Measurements from ENCODE around the gene LDLRAD4. TPM values are rescaled to one million over a fixed set of nuclear protein-coding genes. Genes with fewer than 3 reads are reported as not detected.

The LDLRAD4 gene
- polyA plus RNA-seq, 1 of the 3 experiments (the other 2 are of a cell fraction), result 0.16 TPM

DNA sequence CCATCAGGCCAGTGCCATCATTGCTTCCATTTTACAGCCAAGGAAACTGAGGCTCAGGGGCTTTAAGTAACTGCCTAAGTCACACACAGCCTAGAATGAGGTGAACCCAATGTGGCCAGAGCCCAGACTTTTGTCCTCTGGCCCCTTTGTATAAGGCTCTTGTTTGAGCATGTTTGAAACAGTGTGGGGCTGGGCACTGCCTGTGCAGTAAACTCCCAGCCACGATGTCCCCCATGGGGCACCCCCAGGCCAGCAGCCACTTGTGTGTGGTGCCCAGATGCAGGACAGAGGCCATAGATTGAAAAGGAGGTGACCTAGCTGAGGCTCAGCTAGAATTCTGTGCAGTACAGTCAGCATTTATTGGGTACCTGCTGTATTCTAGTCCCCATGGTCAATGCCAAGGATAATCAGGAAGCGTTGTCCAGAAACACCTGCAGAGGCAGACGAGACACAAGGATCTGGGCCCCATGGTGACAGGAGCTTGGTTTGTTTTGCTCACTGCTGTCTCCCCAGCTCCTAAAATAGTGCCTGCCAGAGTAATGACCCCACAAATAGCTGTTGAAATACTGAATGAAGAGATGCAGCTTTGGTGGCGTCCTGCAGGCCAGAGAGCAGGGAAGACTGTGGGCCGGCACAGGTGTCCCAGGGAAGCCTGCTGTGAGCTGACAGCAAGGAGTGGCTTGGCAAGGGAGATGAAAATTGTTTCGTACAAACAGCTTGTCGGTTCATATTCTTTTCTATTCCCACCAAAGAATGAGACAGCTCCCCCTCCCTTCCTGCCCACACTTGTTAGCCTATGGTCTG lies 160.7 kb downstream of the LDLRAD4 start (continued):
- TF ChIP-seq NRF1 (IDR thresholded peaks at IDR 0.05; ENCODE audit: low read depth, low read length), result no peak
- TF ChIP-seq EP300 (IDR thresholded peaks at IDR 0.05; ENCODE audit: borderline replicate concordance in 1 of 2, low read depth in 1 of 2, low read length in 1 of 2), result no peak

DNA sequence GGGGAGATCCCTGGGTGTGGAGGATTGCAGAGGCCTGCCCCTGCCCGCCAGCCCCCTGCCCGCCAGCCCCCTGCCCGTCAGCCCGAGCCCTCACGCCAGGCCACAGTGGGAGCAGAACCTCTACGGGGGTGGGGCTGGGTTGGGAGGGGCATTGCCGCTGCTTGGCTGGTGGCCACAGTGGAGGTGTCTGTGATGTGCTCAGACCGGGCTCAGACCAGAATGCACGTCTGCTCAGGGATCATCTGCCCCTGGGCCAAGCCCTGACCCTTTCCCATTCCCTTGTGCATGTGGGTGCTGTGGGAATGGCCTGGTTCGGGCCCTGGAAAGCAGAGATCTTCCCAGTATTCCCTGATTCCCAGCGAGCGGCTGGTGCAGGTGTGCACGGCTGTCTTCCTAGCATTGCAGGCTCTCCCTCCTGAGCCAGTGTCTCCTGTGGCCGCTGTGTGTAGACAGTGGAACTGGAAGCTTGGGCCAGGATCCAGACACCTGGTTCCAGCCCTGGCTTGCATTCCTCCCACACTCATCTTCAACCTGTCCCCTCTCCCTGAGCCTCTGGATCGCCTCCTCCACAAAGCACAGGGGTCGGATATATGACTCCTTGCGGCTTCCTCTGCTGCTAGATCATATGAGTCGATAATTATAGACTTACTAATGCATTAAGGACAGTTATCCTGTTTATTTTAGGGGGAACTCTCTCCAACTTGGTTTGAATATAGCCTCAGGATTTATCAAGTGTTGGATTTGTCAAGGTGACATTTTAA lies 161.6 kb downstream of the LDLRAD4 start:
- no peaks in the 10 kb centered on the region for H3K27me3 ChIP-seq (ENCODE audit: insufficient read depth)
- TF ChIP-seq FOXJ3 (CRISPR knock-in tag; IDR thresholded peaks at IDR 0.05) (peak; percentile 27; the same call in 1 of the 2 replicates), EP300 (IDR thresholded peaks at IDR 0.05; ENCODE audit: borderline replicate concordance in 1 of 2, low read depth in 1 of 2, low read length in 1 of 2) (peak in 1 of 2 experiments; percentile 11; a peak in 1 of 4 replicates)
- TF ChIP-seq, protein P1, sequence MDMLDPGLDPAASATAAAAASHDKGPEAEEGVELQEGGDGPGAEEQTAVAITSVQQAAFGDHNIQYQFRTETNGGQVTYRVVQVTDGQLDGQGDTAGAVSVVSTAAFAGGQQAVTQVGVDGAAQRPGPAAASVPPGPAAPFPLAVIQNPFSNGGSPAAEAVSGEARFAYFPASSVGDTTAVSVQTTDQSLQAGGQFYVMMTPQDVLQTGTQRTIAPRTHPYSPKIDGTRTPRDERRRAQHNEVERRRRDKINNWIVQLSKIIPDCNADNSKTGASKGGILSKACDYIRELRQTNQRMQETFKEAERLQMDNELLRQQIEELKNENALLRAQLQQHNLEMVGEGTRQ (IDR thresholded peaks at IDR 0.05; ENCODE audit: borderline replicate concordance, low read depth, low read length), result no peak
- DNase-seq, result peak; percentile 78
- H4K20me1 ChIP-seq (ENCODE audit: insufficient read depth), result no peaks in the 10 kb centered on the region
- peaks cover 6 to 76% of the 10 kb centered on the region in 2 experiments for H3K4me1 ChIP-seq (ENCODE audit: control insufficient read depth in 1 of 2, insufficient read depth in 2 of 2, low read depth in 1 of 2, low read length in 1 of 2)
- no peaks in the 10 kb centered on the region for H3K9me2 ChIP-seq
- H3K36me3 ChIP-seq (replicated peaks in 1 of 2; ENCODE audit: control insufficient read depth in 1 of 2, insufficient read depth in 2 of 2, low read length in 1 of 2), result no peaks in the 10 kb centered on the region
- H3K4me3 ChIP-seq (ENCODE audit: low read depth in 2 of 2, low read length in 1 of 2), result no peak overlapping the region
- peaks cover 7% of the 10 kb centered on the region for H3F3A ChIP-seq (replicated peaks; ENCODE audit: insufficient read depth)
- POLR2A ChIA-PET, result no interaction called here
- H3K4me2 ChIP-seq, result no peak overlapping the region
- H3K9me3 ChIP-seq, result no peaks in the 10 kb centered on the region
- peak overlapping the region in 1 of 2 experiments; percentile 85; a peak in 2 of 4 replicates for H3K27ac ChIP-seq (ENCODE audit: low read depth in 2 of 2, low read length in 1 of 2)
- H2AFZ ChIP-seq (ENCODE audit: low read depth), result no peak overlapping the region
- no peak overlapping the region for H3K9ac ChIP-seq
- no peaks in the 10 kb centered on the region for H3K79me2 ChIP-seq (ENCODE audit: insufficient read depth)
- WGBS (ENCODE audit: low lambda C conversion rate), result 54% methylated on average over 10 of the region's 18 CpGs
- CTCF ChIA-PET, result no interaction called here

- Histone ChIP-seq H3K79me2 (ENCODE audit: insufficient read depth) (no peaks in the 10 kb centered on the region), H3K4me3 (ENCODE audit: low read depth in 2 of 2, low read length in 1 of 2) (no peak overlapping the region), H3K27ac (ENCODE audit: low read depth in 2 of 2, low read length in 1 of 2) (peak overlapping the region in 1 of 2 experiments; percentile 85; a peak in 2 of 4 replicates), H4K20me1 (ENCODE audit: insufficient read depth) (no peaks in the 10 kb centered on the region), H2AFZ (ENCODE audit: low read depth) (no peak overlapping the region), H3K9me3 (no peaks in the 10 kb centered on the region), H3K9me2 (no peaks in the 10 kb centered on the region), H3K27me3 (ENCODE audit: insufficient read depth) (no peaks in the 10 kb centered on the region), H3K36me3 (replicated peaks in 1 of 2; ENCODE audit: control insufficient read depth in 1 of 2, insufficient read depth in 2 of 2, low read length in 1 of 2) (no peaks in the 10 kb centered on the region), H3K4me1 (ENCODE audit: control insufficient read depth in 1 of 2, insufficient read depth in 2 of 2, low read depth in 1 of 2, low read length in 1 of 2) (peaks cover 3 to 70% of the 10 kb centered on the region in 2 experiments; a peak in 3 of 4 replicates), H3F3A (replicated peaks; ENCODE audit: insufficient read depth) (peaks cover 3% of the 10 kb centered on the region), H3K9ac (no peak overlapping the region), H3K4me2 (no peak overlapping the region)
- POLR2A ChIA-PET, result no interaction called here
- CTCF ChIA-PET, result interaction anchor here (1.0 kb wide), 1 partner anchor 17 kb away, joined by 4 read pairs; no protein-coding TSS in a partner anchor
- no peak for DNase-seq
- 80% methylated on average over 2 of the region's 2 CpGs for WGBS (ENCODE audit: low lambda C conversion rate)
- TF ChIP-seq, protein P2, sequence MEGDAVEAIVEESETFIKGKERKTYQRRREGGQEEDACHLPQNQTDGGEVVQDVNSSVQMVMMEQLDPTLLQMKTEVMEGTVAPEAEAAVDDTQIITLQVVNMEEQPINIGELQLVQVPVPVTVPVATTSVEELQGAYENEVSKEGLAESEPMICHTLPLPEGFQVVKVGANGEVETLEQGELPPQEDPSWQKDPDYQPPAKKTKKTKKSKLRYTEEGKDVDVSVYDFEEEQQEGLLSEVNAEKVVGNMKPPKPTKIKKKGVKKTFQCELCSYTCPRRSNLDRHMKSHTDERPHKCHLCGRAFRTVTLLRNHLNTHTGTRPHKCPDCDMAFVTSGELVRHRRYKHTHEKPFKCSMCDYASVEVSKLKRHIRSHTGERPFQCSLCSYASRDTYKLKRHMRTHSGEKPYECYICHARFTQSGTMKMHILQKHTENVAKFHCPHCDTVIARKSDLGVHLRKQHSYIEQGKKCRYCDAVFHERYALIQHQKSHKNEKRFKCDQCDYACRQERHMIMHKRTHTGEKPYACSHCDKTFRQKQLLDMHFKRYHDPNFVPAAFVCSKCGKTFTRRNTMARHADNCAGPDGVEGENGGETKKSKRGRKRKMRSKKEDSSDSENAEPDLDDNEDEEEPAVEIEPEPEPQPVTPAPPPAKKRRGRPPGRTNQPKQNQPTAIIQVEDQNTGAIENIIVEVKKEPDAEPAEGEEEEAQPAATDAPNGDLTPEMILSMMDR (IDR thresholded peaks at IDR 0.05), result no peak
- TF ChIP-seq TCF12 (IDR thresholded peaks at IDR 0.05) (no peak), RAD21 (IDR thresholded peaks at IDR 0.05; ENCODE audit: low read length) (no peak), YY1 (IDR thresholded peaks at IDR 0.05; ENCODE audit: low read depth) (no peak), GATA2 (CRISPR knock-in tag; IDR thresholded peaks at IDR 0.05) (no peak), JUND (IDR thresholded peaks at IDR 0.05) (no peak), EZH2phosphoT487 (IDR thresholded peaks at IDR 0.05; ENCODE audit: borderline replicate concordance, low read depth) (no peak), FOSL2 (IDR thresholded peaks at IDR 0.05; ENCODE audit: borderline replicate concordance, low read depth) (no peak), ZBTB33 (IDR thresholded peaks at IDR 0.05; ENCODE audit: borderline replicate concordance, low read depth) (no peak), RXRA (IDR thresholded peaks at IDR 0.05; ENCODE audit: borderline replicate concordance, low read depth) (no peak), USF1 (IDR thresholded peaks at IDR 0.05; ENCODE audit: borderline replicate concordance, low read depth) (no peak), RCOR1 (IDR thresholded peaks at IDR 0.05; ENCODE audit: low read length) (no peak), POLR2AphosphoS5 (IDR thresholded peaks at IDR 0.05; ENCODE audit: low read depth, low read length) (no peak), NRF1 (IDR thresholded peaks at IDR 0.05; ENCODE audit: low read depth, low read length) (no peak), MXI1 (IDR thresholded peaks at IDR 0.05; ENCODE audit: low read depth, low read length) (no peak)
These were observed 162.1 kb downstream of the LDLRAD4 start for GRCh38 chr18:13380691-13381070.

Measured in SK-N-SH (cell line).